ENCODE results near the gene APAF1. TPM values are rescaled to one million over a fixed set of nuclear protein-coding genes. Genes with fewer than 3 reads are reported as not detected.

The APAF1 gene
- total and polyA plus RNA-seq, 8 donors: 2.7 to 14.0 (median 5.7) TPM

- DNase-seq (no peak), ATAC-seq (no peak), FAIRE-seq (no peak)
- no peak for TF ChIP-seq CTCF (IDR thresholded peaks at IDR 0.05)
- WGBS, 2 donors: 88 to 98% methylated on average over 2 of the region's 2 CpGs
- Histone ChIP-seq H3K27me3 (no peaks in the 10 kb centered on the region), H3K4me1 (no peaks in the 10 kb centered on the region), H3K36me3 (peaks cover 0 to 4% (median 0%) of the 10 kb centered on the region in 3 donors), H3K9me3 (no peaks in the 10 kb centered on the region), H3K27ac (no peak overlapping the region), H3K4me3 (no peak overlapping the region)
- intact Hi-C loops (cut with DNase I): no loop called here
These were observed 76.2 kb downstream of the APAF1 start for GRCh38 chr12:98721204-98721702.

- intact Hi-C loops (cut with DNase I): no loop called here
These were observed 79.5 kb downstream of the APAF1 start for GRCh38 chr12:98724384-98725155.

DNA sequence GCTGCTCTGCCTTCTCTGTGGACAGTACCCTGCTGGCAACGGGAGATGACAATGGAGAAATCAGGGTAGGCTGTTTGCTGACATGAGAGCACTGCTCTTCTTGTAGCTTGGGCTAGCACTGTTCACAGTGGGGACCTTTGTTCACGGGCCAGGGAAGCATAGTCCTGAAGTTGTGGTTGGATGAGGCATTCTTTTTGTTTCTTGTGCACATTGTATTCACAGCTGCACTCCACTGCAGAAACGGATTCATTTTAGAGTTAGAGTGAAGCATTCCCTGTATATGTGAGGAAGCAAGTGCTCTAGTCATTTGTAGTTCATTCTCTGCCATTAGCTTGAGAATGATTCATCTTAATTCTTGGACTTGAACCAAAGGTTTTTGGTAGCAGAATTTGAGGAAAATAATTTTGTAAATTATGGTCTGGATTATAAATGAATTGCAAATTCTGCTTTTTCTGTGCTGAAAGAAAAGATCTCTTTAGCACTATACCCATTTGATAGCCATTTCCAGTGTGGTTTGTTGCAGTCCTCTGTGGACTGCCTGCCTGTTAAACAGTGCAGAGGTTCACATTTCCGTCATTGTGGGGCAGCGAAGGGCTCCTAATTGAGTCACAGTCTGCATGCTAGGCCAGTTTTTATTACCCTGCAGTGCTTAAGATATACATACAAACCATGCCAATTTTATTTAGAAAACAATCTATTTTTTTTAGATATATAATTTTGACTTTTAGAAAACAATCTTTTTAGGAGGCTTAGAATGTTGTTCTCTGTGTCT is 80.6 kb downstream of the APAF1 start:
- H3K9me3 ChIP-seq: no peaks in the 10 kb centered on the region
- peaks cover 0 to 6% (median 0%) of the 10 kb centered on the region in 3 donors for H3K36me3 ChIP-seq
- WGBS, 2 donors: 61 to 67% methylated on average over 5 of the region's 5 CpGs
- H3K27ac ChIP-seq: no peak overlapping the region
- no peaks in the 10 kb centered on the region for H3K4me1 ChIP-seq
- peak; percentile 82 to 94 (median 88) for ATAC-seq
- peak in 1 of 4 donors; percentile 30 for TF ChIP-seq CTCF (IDR thresholded peaks at IDR 0.05)
- no peaks in the 10 kb centered on the region for H3K27me3 ChIP-seq
- DNase-seq: peak in 3 of 6 donors; percentile 11 to 59 (median 36)
- intact Hi-C loops (cut with DNase I): no loop called here
- no peak overlapping the region for H3K4me3 ChIP-seq
- no peak for FAIRE-seq

More at GRCh38 chr12:98724384-98725155, 79.5 kb downstream of the APAF1 start:
- no peak for DNase-seq
- H3K4me3 ChIP-seq: no peak overlapping the region
- WGBS, 2 donors: 56 to 61% methylated on average over 5 of the region's 5 CpGs
- H3K4me1 ChIP-seq: no peaks in the 10 kb centered on the region
- TF ChIP-seq CTCF (IDR thresholded peaks at IDR 0.05): no peak
- peak in 3 of 4 donors; percentile 20 to 52 (median 49) for ATAC-seq
- FAIRE-seq: no peak
- peaks cover 0 to 6% (median 0%) of the 10 kb centered on the region in 3 donors for H3K36me3 ChIP-seq
- no peak overlapping the region for H3K27ac ChIP-seq
- H3K9me3 ChIP-seq: no peaks in the 10 kb centered on the region
- H3K27me3 ChIP-seq: no peaks in the 10 kb centered on the region

DNA sequence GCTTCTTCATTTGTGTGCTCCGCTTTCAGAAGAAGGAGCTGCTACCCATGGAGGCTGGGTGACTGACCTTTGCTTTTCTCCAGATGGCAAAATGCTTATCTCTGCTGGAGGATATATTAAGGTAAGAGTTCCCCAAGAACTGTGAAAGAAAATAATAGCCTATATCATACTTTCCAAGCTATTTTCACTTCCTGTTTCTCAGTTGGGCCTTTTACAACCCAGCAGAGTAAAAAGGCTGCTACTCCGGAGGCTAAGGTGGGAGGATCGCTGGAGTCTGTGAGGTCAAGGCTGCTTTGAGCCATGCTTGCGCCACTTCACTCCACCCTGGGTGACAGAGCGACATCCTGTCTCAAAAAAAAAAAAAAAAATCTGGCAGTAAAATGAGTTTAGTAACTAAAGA is 82.1 kb downstream of the APAF1 start:
- no peak for TF ChIP-seq CTCF (IDR thresholded peaks at IDR 0.05)
- Histone ChIP-seq H3K27ac (no peak overlapping the region), H3K4me1 (no peaks in the 10 kb centered on the region), H3K36me3 (peaks cover 0 to 6% (median 0%) of the 10 kb centered on the region in 3 donors), H3K27me3 (no peaks in the 10 kb centered on the region), H3K4me3 (no peak overlapping the region), H3K9me3 (no peaks in the 10 kb centered on the region)
- intact Hi-C loops (cut with DNase I): no loop called here
- no peak for DNase-seq
- ATAC-seq: no peak
- FAIRE-seq: no peak
- WGBS, 2 donors: 96% methylated on average over 5 of the region's 5 CpGs
